ENCODE results near the gene SLC25A30.
A peak's percentile ranks its signal among the peaks of the same experiment; 100 is the strongest.

Gene SLC25A30

DNA sequence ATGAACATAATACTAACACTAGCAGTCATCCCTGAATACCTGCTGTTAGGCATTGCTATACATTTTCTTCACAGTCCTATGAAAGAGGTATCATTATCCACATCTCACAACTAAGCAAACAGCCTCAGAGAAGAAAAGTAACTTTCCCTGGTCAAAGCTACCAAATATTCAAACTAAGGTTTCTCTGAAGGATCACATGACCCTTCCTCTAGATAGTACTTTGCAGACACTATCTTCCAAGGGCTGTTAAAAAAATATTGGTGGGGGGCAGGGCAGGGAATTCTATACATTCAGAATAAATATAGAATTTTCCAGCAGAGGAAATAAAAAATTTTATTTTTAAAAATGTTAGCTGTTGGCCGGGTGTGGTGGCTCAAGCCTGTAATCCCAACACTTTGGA, 3.1 kb downstream of the SLC25A30 start:
- TF ChIP-seq, protein P1, sequence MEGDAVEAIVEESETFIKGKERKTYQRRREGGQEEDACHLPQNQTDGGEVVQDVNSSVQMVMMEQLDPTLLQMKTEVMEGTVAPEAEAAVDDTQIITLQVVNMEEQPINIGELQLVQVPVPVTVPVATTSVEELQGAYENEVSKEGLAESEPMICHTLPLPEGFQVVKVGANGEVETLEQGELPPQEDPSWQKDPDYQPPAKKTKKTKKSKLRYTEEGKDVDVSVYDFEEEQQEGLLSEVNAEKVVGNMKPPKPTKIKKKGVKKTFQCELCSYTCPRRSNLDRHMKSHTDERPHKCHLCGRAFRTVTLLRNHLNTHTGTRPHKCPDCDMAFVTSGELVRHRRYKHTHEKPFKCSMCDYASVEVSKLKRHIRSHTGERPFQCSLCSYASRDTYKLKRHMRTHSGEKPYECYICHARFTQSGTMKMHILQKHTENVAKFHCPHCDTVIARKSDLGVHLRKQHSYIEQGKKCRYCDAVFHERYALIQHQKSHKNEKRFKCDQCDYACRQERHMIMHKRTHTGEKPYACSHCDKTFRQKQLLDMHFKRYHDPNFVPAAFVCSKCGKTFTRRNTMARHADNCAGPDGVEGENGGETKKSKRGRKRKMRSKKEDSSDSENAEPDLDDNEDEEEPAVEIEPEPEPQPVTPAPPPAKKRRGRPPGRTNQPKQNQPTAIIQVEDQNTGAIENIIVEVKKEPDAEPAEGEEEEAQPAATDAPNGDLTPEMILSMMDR (IDR thresholded peaks at IDR 0.05; ENCODE audit: control insufficient read depth, extremely low read depth, insufficient read depth) = no peak
- H3K4me3 ChIP-seq (ENCODE audit: low read depth, low read length) = no peak overlapping the region

GRCh38 chr13:45413826-45414307, 4.3 kb downstream of the SLC25A30 start:
- no peak for DNase-seq (ENCODE audit: low read depth)
- H3K4me3 ChIP-seq (ENCODE audit: low read depth, low read length) = peak overlapping the region; percentile 12; the same call in 1 of the 2 replicates
- TF ChIP-seq, protein P1 (IDR thresholded peaks at IDR 0.05; ENCODE audit: control insufficient read depth, extremely low read depth, insufficient read depth) = no peak

More for the DNA sequence above, 3.1 kb downstream of the SLC25A30 start:
- DNase-seq (ENCODE audit: low read depth) = no peak

DNA sequence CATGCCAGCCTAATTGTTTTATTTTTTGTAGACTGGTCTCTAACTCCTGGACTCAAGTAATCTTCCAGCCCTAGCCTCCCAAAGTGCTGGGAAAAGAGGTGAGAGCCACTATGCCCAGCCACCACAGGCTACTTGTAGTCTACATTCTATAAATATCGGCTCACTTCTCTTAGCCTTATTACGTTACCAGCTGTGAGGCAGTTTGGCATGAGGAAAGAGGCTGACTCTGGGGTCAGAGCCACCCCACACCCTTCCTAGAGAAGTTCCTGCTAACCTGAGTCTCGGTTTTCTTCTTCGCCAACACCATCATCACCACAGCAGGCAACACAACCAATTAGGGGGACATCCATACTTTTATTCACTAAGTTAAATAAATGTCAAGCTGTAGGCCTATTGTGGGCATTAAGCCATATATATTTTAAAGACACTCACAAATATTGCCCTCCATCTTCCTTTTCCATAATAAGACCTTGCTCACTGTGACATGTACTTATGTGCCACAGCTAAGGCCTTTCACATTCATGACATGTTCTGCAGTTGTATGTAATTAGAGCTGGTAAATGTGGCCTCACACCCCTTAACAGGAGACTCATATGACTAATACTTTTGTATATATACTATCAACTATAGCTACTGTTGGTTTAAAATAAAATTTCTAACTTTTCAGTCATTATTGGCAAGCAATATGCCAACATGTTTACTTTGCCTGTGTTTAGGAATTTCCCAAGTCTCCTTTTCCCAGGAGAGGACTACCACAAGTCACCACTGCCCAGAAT, 5.7 kb downstream of the SLC25A30 start:
- no peak overlapping the region for H3K4me3 ChIP-seq (ENCODE audit: low read depth, low read length)
- DNase-seq (ENCODE audit: low read depth) = no peak
- TF ChIP-seq, protein P1 (IDR thresholded peaks at IDR 0.05; ENCODE audit: control insufficient read depth, extremely low read depth, insufficient read depth) = no peak

DNA sequence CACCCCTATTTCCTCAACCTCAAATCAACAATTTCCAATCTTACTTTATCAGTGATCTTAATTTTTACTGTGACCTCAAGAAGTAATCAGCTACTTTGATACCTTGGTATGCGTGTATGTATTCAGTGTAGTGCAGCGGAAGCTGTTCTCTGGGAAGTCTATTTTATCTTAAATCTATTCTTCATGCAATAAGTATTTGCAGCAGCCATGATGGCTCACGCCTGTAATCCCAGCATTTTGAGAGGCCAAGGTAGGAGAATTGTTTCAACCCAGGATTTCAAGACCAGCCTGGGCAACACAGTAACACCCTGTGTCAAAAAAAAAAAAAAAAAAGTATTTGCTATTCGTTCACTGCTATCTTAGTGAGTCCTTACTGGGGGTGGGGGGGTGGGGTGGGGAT, 6.5 kb downstream of the SLC25A30 start:
- DNase-seq (ENCODE audit: low read depth) = no peak
- H3K4me3 ChIP-seq (ENCODE audit: low read depth, low read length) = no peak overlapping the region
- TF ChIP-seq, protein P1 (IDR thresholded peaks at IDR 0.05; ENCODE audit: control insufficient read depth, extremely low read depth, insufficient read depth) = no peak

- DNase-seq (ENCODE audit: low read depth) = no peak
- no peak overlapping the region for H3K4me3 ChIP-seq (ENCODE audit: low read depth, low read length)
- TF ChIP-seq, protein P1 (IDR thresholded peaks at IDR 0.05; ENCODE audit: control insufficient read depth, extremely low read depth, insufficient read depth) = no peak
Measured at GRCh38 chr13:45411221-45411620, 7.0 kb downstream of the SLC25A30 start.

GRCh38 chr13:45410466-45410865, 7.7 kb downstream of the SLC25A30 start:
- H3K4me3 ChIP-seq (ENCODE audit: low read depth, low read length) = no peak overlapping the region
- TF ChIP-seq, protein P1 (IDR thresholded peaks at IDR 0.05; ENCODE audit: control insufficient read depth, extremely low read depth, insufficient read depth) = no peak
- DNase-seq (ENCODE audit: low read depth) = no peak
